HG02943 (cell line): ENCODE results near the gene PCSK4.

ENCODE experiments used
- ATAC-seq: cut with Tn5 transposase; IDR thresholded peaks from one replicate; pipeline ENCODE4 v1.9.1; 2021; ENCODE audit warnings: mild to moderate bottlenecking, low read depth, moderate library complexity; ENCODE audit not compliant: unreplicated experiment

PCSK4 gene

DNA sequence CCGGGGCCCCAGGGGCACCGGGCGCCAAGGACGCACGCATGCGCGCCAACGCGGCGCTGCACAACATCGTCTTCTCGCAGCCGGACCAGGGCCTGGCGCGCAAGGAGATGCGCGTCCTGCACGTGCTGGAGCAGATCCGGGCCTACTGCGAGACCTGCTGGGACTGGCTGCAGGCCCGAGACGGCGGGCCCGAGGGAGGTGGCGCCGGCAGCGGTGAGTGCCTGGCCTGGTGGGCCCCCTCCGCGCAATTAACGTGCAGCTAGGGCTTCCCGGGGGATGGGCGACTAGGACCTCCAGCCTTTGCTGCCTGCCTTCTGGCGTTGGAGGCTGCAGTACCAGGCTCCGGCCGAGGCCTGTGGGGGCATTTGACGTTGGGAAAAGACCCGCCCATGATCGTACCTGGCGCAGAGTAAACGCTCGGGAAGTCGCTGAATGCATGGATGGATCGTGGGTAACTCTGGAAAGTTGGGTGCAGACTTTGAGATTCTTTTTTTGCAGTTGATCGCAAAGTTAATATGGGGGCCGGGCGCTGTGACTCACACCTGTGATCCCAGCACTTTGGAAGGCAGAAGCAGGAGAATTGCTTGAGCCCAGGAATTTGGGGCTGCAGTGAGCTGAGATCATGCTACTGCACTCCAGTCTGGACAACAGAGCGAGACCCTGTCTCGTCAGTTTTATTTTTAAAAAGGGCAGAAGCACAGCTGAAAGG, 33.0 kb downstream of the PCSK4 start:
- ATAC-seq, result no peak

DNA sequence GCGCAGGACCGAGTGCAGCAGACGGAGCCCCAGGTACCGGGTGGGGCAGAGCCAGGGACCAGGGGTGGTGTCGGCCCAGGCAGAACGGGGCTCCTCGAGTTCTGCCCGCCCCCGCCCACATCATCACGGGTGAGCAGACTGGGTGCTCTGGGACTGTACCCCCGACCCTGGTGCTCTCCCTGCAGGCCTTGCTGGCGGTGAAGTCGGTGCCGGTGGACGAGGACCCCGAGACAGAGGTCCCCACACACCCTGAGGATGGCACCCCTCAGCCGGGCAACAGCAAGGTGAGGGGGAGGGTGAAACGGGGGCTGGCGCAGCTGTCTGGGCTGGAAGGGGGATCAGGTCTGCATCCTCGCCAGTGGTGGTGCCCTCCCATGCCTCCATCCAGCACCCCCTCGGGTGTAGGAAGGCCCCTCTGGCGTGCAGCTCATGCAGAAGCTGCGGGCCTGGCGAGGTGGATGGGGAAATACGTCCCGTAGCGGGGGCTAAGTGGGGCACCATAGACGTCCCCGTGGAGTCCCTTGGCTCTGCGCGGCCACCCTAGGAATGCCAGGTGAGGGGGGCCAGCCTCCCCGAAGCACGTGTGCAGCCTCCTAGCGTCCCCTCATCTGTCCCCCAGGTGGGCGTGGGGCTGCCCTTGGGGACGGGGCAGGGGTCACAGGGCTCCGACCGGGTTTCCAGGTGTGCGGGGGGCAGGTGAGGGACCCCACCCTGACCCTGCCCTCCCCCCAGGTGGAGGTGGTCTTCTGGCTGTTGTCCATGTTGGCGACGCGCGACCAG, 33.8 kb downstream of the PCSK4 start:
- no peak for ATAC-seq

DNA sequence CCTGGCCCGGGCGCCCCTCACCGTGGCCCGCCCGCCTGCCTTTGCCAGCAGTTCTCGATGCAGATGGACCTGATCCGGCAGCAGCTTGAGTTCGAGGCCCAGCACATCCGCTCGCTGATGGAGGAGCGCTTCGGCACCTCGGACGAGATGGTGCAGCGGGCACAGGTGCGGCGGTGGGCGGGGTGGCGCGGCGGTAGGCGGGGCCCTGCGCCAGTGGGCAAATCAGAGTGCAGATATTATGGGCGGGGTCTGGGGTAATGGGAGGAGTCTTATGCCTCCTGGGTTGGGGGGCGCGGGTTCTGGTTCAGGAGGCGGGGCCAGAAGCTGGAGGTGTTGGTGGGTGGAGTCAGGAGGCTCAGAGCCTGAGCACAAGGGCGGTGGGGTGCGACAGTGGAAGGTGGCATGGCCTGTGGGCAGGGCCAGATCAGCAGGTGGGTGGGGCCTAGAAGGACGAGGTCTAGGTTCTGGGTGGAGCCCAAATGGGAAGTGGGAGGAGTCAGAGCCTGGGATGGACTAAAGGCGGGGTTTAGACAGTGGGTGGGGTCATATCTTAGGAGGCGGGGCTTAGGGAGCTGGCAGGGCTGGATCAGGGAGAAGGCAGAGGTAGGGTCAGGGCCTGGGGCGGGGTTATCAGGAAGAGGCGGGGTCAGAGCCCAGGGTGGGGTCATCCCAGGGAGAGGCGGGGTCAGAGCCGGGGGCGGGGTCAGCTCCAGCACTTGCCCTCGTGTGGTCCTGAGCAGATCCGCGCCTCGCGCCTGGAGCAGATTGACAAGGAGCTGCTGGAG, 34.6 kb downstream of the PCSK4 start:
- ATAC-seq, result no peak

DNA sequence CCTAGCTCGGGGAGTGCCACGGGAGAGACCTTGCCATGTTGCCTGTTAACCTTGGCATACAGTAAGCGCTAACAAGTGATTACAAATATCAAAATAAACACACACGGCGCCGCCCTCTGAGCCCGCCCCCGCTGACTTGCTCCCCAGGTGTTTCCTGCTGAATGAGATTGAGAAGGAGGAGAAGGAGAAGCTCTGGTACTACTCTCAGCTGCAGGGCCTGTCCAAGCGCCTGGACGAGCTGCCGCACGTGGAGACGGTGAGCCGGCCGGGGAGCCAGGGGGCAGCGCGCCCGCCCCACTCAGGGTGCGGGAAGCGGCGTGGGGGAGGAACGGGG, 35.2 kb downstream of the PCSK4 start:
- no peak for ATAC-seq

DNA sequence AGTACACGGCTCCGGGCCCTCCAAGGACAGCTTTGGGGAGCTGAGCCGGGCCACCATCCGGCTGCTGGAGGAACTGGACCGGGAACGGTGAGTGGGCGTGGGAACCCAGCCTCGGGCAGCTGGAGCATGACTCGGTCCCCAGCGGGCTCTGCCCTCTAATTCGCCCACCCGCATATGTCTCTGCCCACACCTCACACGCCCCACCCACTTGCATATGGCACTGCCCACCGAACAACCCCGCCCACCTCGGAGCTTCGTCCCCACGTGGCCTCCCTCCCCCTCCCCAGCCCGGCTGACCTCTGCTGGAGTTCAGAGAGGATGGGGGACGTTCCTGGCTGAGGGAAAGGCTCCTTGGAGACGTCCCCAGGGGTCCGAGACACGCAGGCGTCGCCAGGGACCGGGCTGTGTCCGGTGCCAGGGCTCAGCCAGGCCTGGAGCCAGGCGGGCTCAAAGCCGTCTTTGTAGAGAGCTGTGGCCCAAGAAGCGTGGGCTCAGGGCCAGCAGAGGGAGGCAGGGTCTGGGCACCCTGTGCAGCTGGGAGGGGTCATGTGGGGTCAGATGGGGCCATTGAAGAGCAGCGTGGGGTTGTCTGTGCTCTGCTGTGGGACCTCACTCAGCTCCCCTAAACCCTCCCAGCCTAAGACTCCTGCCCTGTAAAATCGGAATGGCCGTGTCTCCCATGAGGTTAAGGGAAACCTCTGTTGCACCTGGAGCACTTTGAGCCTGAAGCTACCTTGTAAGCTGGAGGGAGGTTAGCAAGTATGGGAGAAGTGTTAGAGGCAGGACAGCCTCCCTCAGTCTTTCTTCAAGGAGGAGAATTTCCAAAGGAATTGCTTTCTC, 36.4 kb downstream of the PCSK4 start:
- no peak for ATAC-seq

DNA sequence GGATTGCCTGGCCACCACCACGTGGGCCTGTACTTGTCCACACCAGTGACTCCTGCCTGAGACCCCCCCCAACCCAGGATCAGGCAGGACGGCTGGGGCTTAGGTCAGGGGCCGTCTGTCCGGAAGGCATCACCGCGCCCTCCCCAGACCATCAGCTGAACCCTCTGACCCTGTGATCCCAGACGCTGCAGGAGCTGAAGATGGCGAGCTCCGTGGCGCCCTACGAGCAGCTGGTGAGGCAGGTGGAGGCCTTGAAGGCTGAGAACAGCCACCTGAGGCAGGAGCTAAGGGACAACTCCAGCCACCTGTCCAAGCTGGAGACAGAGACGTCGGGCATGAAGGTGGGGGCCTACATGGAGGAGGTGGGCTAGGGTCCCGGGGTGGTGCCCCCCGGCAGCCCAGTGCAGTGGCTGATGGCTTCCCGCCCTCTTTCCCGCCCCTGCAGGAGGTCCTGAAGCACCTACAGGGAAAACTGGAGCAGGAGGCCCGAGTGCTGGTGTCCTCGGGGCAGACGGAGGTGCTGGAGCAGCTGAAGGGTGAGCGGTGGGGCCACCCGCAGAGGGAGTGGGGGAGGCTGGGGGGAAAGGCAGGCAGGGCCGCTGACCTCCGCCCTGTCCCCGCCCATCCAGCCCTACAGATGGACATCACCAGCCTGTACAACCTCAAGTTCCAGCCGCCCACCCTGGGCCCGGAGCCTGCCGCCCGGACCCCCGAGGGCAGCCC, 37.2 kb downstream of the PCSK4 start:
- ATAC-seq, result no peak

DNA sequence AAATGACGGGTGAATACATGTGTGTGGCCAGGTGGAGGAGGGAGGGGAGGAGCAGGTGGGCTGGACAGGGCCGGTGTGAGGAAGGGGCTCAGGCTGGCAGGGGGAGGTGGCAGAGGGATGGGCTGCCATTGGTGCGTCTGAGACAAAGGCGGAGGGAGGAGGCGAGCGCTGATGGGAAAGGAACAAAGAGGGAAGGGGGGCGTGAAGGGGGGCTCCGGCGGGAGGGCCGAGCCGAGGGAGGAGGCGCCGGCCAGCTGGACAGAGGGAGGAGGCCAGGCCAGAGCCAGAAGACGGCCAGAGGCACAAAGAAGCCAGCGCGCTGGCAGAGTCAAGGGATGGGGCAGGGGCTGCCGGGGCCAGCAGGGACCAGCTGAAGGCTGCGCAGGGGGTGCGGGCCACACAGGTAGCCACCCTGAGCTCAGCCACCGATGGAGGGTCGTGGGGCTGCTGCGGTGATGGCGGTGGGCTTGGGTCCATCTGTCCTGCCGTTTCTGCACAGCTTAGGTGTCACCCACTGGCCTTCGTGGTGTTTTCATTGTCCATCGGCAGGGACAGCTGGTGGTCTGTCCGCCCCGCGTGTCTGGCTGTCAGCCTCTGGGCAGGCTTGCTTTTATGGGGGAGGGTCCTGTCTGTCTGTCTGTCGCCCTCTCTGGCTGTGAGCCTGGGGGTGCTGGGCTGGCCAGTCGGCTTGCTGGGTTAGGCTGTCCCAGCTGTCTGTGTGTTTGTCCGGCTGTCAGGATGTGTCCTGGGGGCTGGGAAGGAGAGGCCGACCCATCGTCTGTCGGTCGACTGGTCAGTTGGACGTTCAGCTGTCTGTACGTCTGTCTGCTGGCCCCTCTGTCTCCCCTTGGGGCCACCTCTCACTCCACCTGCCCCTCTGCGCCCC, 38.0 kb downstream of the PCSK4 start:
- no peak for ATAC-seq

DNA sequence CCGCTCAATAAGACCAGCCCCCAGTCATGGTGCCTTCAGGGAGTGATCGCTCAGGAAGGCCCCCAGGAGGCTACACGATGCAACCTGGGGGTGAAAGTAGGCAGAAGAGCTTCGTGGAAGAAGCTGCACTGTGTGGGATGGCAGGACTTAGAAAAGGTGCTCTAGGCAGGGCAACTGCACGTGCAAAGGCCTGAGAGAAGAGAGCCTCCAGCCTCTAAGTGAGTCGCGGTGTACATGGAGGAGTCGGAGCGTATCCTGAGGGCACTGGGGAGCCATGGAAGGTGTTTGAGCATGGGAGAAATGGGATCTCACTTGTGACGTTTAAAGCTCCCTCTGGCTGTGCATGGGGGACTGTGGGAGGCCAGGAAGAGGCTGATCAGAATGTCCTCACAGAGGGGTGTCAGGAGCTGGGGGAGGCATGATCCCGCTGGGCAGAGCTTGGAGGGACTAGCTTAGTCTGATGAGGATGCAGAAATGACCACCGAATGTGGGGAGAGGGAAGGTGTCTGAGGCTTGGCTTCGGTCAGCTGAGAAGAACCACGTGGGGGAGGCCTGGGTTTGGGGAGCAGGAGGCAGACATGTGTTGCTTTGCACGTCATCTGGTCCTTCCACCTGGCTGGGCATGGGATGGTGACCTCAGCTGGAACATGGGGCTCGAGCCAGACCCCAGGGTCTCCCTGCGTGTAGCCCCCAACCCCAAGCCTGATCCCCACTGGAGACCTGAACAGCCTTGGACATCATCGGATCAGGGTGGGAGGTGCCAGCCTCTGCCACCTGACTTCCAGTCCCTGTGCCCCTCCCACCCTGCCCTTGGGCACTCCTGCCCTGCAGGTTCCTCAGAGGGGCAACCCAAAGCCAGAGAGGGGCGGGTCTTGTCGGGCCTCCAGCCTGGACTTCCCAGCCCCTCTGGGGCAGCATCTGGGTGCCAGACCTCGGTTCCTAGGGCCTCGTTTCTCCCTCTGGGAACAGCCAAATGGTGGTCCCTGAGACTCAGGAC, 39.1 kb downstream of the PCSK4 start:
- ATAC-seq, result no peak

DNA sequence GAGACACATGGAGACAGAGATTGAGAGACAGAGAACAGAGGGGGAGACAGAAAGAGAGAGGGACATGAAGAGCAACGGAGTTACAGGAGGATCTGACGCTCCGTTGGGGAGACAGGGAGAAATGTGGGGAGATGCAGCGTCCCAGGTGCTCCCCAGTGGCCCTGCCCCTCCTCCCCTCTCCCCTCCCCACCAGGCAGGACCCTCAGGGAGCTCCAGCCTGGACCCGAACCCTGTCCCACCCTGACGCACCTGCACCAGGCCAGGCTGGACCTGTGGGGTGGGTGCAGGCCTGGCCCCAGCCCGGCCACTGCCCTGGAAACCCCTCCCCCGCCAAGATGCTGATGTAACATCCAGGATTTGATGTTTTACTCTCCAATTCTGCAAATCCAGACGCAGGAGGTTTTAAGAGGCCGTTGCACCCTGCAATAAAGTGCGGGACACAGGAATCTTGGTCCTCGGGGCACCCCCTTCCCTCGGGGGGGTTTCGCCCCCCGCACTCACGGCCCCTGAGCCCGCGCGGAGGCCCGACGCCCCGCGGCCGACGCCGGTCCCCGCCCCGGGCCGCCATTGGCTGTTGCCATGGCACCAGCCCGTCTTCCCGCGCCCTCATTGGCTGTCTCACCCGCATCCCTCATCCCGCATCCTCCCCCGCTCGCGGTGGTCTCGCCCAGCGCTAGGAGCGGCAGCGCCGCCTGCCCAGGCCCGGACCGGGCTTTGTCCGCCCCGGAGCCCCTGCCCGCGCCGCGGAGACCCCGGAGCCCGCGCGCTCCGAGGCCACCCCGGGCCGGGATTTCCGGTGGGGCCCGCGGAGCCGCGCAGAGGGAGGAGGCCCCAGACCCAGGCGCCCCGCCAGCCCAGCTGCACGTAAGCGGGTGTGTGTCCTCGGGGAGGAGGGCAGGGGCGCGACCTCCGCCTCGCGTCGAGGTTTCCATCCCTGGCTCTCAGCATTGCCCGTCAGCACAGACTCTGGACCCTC, 40.4 kb downstream of the PCSK4 start, which contains the start of gene APC2:
Gene APC2 (plus strand): TSS at position 655 of the 976 bp plus-strand sequence. CDS start 2,881 bp downstream, outside the sequence.
- ATAC-seq, result no peak

DNA sequence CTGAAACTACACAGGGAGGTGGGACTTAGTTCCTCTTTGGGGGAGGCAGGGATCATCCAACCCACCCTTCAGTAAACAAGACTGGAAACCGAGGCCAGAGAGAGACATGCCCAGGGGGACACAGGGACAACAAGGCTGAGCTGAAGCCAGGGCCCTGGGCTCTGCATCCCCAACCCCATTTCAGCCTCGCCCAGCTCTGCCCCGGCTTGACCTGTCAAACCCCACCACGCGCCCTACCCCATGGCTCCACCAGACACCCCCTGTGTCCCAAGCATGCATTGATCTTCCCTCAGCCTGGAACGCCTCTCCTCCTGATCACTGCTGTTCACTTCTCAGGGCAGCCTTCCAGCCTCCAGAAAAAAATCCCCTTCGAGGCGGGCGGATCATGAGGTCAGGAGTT, 42.2 kb downstream of the PCSK4 start:
- no peak for ATAC-seq

DNA sequence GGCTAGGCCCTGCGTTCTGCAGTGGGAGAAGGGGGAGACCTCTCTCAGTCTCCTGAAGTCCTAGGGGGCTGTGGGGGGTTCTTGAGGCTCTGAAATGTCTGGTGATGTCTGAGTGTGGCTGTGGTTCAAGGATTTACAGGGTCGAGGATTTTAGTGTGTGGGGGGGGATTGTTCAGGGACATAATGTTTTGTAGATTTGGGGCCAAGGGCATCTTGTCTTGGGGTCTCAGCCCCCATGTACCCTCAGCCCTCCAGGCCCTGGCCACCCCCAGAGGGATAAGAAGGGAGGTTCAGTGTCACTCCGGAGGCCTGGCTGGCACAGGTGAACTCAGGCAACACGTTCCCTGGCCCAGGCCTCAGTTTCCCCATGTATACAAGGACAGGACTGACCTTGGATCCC, 42.6 kb downstream of the PCSK4 start:
- ATAC-seq, result no peak

DNA sequence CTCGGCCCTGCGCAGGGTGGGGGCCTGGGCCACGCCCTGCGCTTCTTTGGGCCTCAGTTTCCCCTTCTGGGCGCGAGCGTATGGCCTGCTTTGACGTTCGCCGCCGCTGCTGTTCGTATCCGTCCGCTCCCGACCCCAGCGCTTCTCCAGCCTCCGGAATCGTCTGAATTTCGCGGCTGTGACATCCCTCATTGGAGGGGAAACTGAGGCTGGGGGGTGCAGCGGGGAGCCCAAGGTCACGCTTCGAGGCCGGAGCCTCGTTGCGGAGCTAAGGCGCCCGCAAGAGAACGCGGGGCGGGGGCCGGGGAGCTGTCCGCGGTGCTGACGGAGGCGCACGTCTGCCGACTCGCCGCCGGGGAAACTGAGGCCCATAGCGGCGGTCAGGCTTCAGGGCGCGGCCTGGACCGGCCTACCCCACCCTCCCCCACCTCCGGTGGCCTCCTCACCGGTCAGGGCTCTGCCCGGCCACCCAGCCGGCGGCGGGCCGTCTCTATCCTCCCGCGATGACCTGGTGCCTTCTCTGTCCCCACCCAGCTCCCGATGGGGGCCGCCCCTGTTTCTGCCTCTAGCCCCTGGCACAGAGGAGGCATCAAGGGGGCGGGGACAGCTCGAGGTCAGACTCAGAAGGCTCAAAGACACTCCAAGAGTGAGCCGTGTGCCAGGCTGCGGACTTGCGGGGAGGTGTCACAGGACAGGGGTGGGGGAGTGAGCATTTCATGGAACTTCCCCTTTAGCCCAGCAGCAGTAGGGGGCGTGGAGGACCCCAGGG, 43.3 kb downstream of the PCSK4 start:
- no peak for ATAC-seq

DNA sequence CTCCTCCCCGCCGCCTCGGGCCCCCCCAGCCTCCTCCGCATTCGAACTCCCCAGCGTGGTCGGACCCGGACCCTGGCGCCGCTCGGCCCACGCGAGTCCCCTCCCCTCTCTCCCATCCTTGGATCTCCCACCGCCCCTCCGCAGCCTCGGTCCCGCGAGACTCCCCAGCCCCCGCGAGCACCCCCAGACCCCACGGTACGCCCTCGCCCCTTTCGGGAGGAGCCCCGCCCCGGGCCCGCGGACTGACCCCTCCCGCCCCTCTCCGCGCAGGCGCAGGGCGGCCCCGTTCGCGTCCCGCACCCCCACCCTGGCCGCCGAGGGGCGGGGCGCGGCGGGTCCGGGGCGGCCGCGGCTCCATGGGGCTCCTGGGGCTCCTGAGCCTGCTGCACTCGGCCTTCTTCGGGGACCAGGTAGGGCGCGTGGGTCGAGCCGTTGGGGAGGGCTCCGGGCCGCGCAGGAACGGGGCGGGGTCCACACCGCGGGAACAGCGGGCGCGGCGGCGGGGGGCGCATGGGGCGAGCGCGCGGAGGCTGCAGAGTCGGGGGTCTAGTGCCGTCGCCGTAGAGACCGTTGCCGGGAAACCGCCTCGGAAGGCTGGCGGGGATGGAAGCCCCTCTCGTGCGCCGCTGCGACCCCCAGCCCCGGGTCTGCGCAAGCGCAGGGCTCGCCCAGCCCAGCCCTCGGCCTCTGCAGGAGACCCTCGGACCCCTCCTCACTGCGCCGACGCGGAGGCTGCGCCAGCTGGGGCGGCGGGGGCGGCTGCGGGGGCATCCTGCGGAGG, 44.0 kb downstream of the PCSK4 start:
- ATAC-seq, result no peak

DNA sequence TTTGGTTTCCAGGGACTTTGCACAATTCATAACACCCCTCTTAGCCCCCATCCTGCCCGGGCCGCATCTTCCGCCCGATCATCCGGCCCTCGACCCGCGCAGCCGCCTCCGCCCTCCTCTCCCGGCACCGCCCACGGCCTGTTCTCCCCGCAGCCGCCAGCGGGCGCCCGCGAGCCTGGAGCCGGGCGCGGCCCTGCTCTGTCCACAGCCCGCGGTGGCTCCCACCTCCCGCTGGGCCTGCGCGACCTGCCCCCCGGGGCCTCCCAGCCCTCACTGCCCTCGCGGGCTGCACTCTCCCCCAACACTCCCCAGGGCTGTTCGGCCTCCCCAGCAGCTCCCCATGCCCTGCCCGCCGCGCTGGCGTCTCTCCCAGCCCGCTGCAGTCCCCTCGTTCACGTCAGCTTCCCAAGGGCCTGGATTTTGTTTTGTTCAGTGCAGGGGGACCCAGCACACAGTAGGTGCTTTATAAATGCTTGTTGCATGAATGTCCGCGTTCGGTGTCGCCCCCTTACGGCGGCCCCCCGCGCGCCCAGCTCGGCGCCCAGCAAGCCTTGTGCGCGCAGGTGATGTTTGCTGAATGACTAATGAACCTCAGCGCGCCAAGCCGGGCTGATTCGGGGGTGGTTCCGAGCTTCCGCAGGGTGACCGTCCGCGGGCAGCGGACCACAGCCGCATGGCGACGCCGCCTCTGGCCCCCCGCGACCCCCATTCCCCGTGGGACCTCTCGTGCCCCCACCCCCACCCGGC, 44.8 kb downstream of the PCSK4 start:
- ATAC-seq, result no peak
